HepG2 (cell line): ENCODE results near the gene PLEKHG4B. TPM values are rescaled to one million over a fixed set of nuclear protein-coding genes. Genes with fewer than 3 reads are reported as not detected.
A peak's percentile ranks its signal among the peaks of the same experiment; 100 is the strongest.

Source experiments
- ARID4A ChIP-seq: sonication (generic); formaldehyde crosslinking; IDR thresholded peaks from 2 replicates; pipeline ENCODE4 v1.5.0; 2020; ENCODE audit warnings: mild to moderate bottlenecking, missing genetic modification reagents, borderline replicate concordance
- CHCHD3 ChIP-seq: sonication (generic); formaldehyde crosslinking; IDR thresholded peaks from 2 replicates; pipeline ENCODE4 v1.8.0; 2022; ENCODE audit warnings: mild to moderate bottlenecking, missing genetic modification reagents, moderate library complexity
- GLI4 ChIP-seq: sonication (generic); formaldehyde crosslinking; IDR thresholded peaks from 2 replicates; pipeline ENCODE4 v1.5.1; 2020; ENCODE audit warnings: missing genetic modification reagents, mild to moderate bottlenecking, moderate library complexity, borderline replicate concordance
- HIVEP1 ChIP-seq: sonication (generic); formaldehyde crosslinking; IDR thresholded peaks from 2 replicates; pipeline ENCODE4 v1.4.0; 2020; ENCODE audit warnings: mild to moderate bottlenecking, missing genetic modification reagents
- KLF6 ChIP-seq: IDR thresholded peaks from 2 replicates; pipeline ENCODE4 v1.8.0; 2016; ENCODE audit warnings: missing biosample characterization, missing genetic modification reagents
- NR1H2 ChIP-seq: sonication (generic); formaldehyde crosslinking; IDR thresholded peaks from 2 replicates; pipeline ENCODE4 v1.8.1; 2022; ENCODE audit warnings: low read depth, missing genetic modification reagents, borderline replicate concordance
- RAD51 ChIP-seq: fragments of 450-650 bp; IDR thresholded peaks from 2 replicates; pipeline ENCODE4 v1.6.1; 2016; ENCODE audit warnings: borderline replicate concordance
- REST ChIP-seq, 2 experiments: IDR thresholded peaks; 2 replicates each; pipeline ENCODE4 v1.6.1; 2011 to 2012; ENCODE audit warnings: low read length in 2 of 2, borderline replicate concordance in 1 of 2, low read depth in 1 of 2, mild to moderate bottlenecking in 1 of 2, moderate library complexity in 1 of 2
- SKI ChIP-seq: fragments of 450-650 bp; IDR thresholded peaks from one replicate; pipeline ENCODE4 v1.6.1; 2018; ENCODE audit warnings: mild to moderate bottlenecking; ENCODE audit not compliant: partially characterized antibody
- ZBTB42 ChIP-seq: sonication (generic); formaldehyde crosslinking; IDR thresholded peaks from 2 replicates; pipeline ENCODE4 v1.5.0; 2020; ENCODE audit warnings: mild to moderate bottlenecking, missing genetic modification reagents
- ZNF501 ChIP-seq: sonication (generic); formaldehyde crosslinking; IDR thresholded peaks from 2 replicates; pipeline ENCODE4 v1.5.1; 2020; ENCODE audit warnings: mild to moderate bottlenecking, moderate library complexity, missing genetic modification reagents
- ZNF558 ChIP-seq: sonication (generic); formaldehyde crosslinking; IDR thresholded peaks from 2 replicates; pipeline ENCODE4 v1.9.0; 2022; ENCODE audit warnings: mild to moderate bottlenecking, missing genetic modification reagents, borderline replicate concordance
- ZNF570 ChIP-seq: sonication (generic); formaldehyde crosslinking; IDR thresholded peaks from 2 replicates; pipeline ENCODE4 v1.4.0; 2020; ENCODE audit warnings: mild to moderate bottlenecking, missing genetic modification reagents, borderline replicate concordance
- ZNF674 ChIP-seq: sonication (generic); formaldehyde crosslinking; IDR thresholded peaks from 2 replicates; pipeline ENCODE4 v1.5.0; 2020; ENCODE audit warnings: low read depth, mild to moderate bottlenecking, missing genetic modification reagents
- ZNF691 ChIP-seq: sonication (generic); formaldehyde crosslinking; IDR thresholded peaks from 2 replicates; pipeline ENCODE4 v1.4.0; 2020; ENCODE audit warnings: missing genetic modification reagents, low read depth, mild to moderate bottlenecking, borderline replicate concordance
- ZNF777 ChIP-seq: sonication (generic); formaldehyde crosslinking; IDR thresholded peaks from 2 replicates; pipeline ENCODE4 v1.4.0; 2020; ENCODE audit warnings: missing genetic modification reagents
- polyA plus RNA-seq, 8 experiments: library from polyadenylated mRNA; depleted of rRNA in 3 of 8; stranded (reverse) in 7 of 8; unstranded in 1 of 8; fragments of >200 nt; fragmentation: Illumina TruSeq in 4 of 8; extraction: Trizol in 4 of 8; gene quantifications; 2 replicates each; pipeline versions ENCODE4 v1.2.1 to v1.2.3, GENCODE V29; 2011 to 2016; ENCODE audit warnings: low read depth in 4 of 8, missing spikeins in 1 of 8, mixed read lengths in 1 of 8; ENCODE audit not compliant: insufficient read depth in 1 of 8
- total RNA-seq, 5 experiments: library from RNA; depleted of rRNA; stranded (reverse); fragments of >200 nt; fragmentation: Illumina TruSeq; extraction: Trizol; gene quantifications; 2 replicates each; pipeline ENCODE4 v1.2.3, GENCODE V29; 2016; ENCODE audit warnings: low read depth in 1 of 5
- TF ChIP-seq, protein P1 (sequence below): sonication (generic); formaldehyde crosslinking; IDR thresholded peaks from 2 replicates; pipeline ENCODE4 v1.5.0; 2020; ENCODE audit warnings: mild to moderate bottlenecking, missing genetic modification reagents, moderate library complexity

The PLEKHG4B gene
- total and polyA plus RNA-seq, 2 of the 13 experiments (the other 11 are each of a cell fraction or from before 2014, with no cell fraction given) = 0.09 TPM; not detected in 1

DNA sequence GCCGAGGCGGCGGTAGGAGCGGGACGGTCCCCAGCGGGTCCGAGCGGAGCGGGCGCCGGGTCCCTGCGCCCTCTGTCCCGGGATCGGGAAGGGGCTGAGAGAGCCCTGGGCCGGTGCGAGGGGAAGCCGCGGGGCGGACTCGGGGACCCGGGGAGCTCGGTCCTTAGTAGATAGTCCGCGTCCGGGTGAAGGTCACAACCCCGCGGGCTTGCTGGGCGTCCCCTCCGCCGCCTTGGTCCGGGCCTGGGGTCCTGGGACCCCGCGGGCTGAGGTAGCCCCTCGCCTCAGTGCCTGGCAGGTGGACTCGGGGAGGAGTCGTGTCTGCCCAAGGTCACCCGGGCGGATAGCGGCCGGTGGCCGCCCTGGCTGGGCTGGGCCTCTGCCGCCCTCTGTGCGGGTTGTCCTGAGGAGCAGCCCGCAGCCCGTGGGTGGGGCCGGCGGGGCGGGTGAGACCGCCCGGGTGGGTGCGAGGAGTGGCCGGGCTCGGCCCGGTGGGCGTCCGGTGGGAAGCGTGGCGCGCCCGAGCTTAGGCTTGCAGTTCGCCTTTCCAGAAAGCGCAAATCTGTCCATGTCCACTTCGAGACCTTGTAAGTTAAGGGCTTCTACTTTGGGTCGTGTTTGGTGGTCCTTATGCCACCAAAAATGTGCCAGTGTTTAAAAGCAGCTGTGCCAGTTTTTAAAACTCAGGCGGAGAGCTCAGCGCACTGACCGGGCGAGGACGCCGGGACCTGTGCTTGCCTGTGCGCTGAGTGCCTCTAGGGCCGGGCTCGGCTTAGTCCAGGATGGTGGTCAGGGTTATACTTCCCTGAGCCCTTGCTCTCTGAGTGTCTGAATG is 126.7 kb downstream of the PLEKHG4B start (continued):
- TF ChIP-seq ZNF674 (CRISPR knock-in tag) = no peak
- TF ChIP-seq SKI = no peak
- 0 out of 2 replicates have a peak, but pooled peaks have one; percentile 27 for TF ChIP-seq HIVEP1 (CRISPR knock-in tag)
- TF ChIP-seq, protein P1, sequence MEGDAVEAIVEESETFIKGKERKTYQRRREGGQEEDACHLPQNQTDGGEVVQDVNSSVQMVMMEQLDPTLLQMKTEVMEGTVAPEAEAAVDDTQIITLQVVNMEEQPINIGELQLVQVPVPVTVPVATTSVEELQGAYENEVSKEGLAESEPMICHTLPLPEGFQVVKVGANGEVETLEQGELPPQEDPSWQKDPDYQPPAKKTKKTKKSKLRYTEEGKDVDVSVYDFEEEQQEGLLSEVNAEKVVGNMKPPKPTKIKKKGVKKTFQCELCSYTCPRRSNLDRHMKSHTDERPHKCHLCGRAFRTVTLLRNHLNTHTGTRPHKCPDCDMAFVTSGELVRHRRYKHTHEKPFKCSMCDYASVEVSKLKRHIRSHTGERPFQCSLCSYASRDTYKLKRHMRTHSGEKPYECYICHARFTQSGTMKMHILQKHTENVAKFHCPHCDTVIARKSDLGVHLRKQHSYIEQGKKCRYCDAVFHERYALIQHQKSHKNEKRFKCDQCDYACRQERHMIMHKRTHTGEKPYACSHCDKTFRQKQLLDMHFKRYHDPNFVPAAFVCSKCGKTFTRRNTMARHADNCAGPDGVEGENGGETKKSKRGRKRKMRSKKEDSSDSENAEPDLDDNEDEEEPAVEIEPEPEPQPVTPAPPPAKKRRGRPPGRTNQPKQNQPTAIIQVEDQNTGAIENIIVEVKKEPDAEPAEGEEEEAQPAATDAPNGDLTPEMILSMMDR (CRISPR knock-in tag) = peak; percentile 16; the same call in 1 of the 2 replicates
- TF ChIP-seq RAD51 = no peak
- peak; percentile 55; the same call in 1 of the 2 replicates for TF ChIP-seq ARID4A (CRISPR knock-in tag)
- TF ChIP-seq GLI4 (CRISPR knock-in tag) = 0 out of 2 replicates have a peak, but pooled peaks have one; percentile 55
- TF ChIP-seq ZNF777 (CRISPR knock-in tag) = peak; percentile 28; the same call in 1 of the 2 replicates
- TF ChIP-seq REST (IDR thresholded peaks at IDR 0.05; ENCODE audit: borderline replicate concordance in 1 of 2, low read depth in 1 of 2, low read length in 2 of 2) = no peak
- TF ChIP-seq KLF6 (CRISPR knock-in tag) = no peak
- no peak for TF ChIP-seq CHCHD3 (CRISPR knock-in tag)
- peak; percentile 40; the same call in 1 of the 2 replicates for TF ChIP-seq ZBTB42 (CRISPR knock-in tag)
- no peak for TF ChIP-seq ZNF570 (CRISPR knock-in tag)
- TF ChIP-seq ZNF501 (CRISPR knock-in tag) = peak; percentile 41; the same call in 1 of the 2 replicates
- TF ChIP-seq ZNF691 (CRISPR knock-in tag) = 0 out of 2 replicates have a peak, but pooled peaks have one; percentile 57
- TF ChIP-seq ZNF558 (CRISPR knock-in tag) = peak; percentile 39; the same call in 1 of the 2 replicates
- no peak for TF ChIP-seq NR1H2 (CRISPR knock-in tag)
